GM19238 (cell line): ENCODE results near the gene PUDP.
"Not testable (repeated sequence)": the region's sequence is repeated elsewhere in the genome, so short reads cannot be mapped to it uniquely, and the experiment has no call there.

ENCODE experiments used
- DNase-seq: peaks from one replicate; pipeline ENCODE4 v3.0.0; 2011; ENCODE audit warnings: low spot score; ENCODE audit not compliant: insufficient read length

PUDP gene

GRCh38 chrX:7109838-7110793 lies 37.8 kb downstream of the PUDP start:
- no peak for DNase-seq

DNA sequence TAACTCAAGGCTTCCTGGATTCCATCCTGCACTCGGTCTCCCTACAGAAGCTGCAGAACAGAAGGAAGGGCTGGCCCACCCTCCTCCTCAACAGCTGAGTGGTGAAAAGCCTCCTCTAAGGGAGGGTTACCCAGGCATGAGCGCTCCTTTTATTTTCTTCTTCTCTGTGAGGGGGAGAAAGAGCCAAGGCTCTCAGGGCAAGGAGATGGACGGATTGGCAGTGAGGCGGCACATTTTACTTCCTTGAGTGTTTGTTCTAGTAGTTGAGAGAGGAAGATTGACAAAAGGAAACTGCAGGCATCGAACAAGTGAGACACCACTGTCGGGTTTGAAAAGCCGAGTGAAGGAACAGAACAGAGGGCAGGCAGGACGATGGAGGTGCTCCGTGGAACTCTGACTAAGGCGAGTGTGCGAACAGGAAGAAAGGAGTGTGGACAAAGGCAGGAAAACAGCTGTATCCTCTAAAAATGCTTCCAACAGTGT lies 38.9 kb downstream of the PUDP start:
- DNase-seq = no peak

DNA sequence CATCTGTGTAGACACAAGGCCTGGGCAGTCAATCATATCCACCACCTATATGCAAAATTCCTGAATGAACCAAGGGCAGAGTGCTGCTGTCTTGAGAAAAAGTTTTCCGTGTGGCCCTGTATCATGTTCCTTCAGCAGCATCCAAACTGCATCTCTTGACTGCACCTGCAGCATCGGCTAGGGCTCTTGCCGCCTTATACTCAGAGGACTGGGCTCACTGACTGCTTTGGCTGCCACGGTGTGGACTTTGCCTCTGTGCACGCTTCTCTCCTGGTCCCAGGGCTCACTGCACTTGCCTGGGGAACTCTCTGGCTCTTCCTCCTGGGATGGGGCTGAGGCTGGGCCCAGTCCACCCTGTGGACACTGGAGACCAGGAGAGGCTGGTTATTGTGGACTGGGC lies 39.9 kb downstream of the PUDP start:
- no peak for DNase-seq

- no peak for DNase-seq
Observed at GRCh38 chrX:7106649-7107048, 41.3 kb downstream of the PUDP start.

- DNase-seq = no peak
Observed at GRCh38 chrX:7102119-7102518, 45.8 kb downstream of the PUDP start.

DNA sequence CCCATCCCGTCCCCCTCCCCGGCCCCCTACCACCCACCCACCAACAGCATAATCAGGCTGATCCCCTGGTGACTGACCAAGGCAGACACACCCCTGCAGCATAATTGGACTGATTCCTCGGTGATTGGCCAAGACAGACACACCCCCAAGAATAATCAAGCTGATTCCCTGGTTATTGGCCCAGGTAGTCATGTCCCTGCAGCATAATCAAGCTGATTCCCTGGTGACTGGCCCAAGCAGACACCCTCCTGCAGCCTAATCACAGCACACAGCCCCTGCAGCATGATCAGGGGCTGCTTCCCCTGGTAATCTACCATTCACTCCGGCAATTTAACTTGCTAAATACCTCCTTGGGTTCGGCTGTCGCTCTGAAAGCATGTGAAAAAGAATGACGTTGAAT lies 47.9 kb downstream of the PUDP start:
- no peak for DNase-seq

DNA sequence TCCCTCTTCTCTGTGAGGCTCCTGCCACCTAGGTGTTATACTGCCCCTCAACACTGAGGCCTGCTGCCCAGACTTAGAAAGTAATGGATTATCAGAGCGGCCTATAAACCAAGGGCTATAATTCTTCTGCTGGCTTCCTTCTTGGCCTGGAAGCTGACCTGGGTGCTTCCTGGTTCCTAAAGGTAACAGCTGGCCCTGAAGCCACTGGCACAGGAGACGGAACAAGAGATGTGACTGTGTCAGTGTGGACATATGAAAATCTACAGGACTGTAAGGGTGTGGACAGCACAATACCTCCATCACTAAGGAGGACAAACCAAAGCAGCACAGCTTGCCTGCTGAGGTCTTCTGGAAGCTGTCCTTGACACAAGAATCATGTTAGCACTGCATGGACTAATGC lies 52.3 kb downstream of the PUDP start:
- not testable (repeated sequence) for DNase-seq

GRCh38 chrX:7093305-7093704 lies 54.6 kb downstream of the PUDP start:
- no peak for DNase-seq

DNA sequence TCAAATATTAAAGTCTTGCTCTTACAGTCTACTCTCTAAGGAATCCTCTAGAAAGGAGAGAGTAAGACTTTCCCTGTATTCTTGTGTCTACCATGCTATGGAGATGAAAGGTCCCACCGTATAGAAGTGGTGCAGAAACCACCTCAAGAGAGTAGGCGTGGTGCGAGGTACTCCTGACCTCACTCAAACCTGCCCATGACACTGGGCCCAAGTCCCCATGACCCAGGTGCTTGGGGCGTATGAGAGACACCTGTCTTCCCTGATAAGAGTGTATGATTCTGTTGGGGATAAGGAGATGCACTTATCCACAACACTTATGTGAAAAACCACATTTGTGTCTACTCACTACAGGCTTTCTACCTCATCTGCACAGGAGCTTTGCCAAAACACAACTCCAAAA lies 55.4 kb downstream of the PUDP start:
- DNase-seq = no peak

GRCh38 chrX:7091923-7092322 lies 56.0 kb downstream of the PUDP start:
- no peak for DNase-seq

DNA sequence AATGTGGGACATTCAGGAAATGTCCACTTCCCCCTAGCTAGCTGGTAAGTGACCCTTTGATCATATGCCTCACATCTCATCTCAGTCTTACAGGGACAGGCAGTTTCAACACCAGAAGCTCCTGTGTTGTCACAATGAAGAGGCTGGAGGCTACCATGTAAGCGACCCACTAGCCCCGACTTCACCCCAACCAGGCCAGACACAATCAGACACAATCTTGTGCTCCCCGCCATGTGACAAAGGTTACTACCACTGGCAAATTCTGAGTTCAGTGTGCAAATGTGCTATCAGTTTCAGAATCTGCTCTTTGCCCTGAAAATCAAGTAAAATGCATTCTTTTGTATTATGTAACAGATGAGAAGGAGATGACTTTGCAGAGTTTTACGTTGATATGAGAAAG lies 57.3 kb downstream of the PUDP start:
- no peak for DNase-seq

DNA sequence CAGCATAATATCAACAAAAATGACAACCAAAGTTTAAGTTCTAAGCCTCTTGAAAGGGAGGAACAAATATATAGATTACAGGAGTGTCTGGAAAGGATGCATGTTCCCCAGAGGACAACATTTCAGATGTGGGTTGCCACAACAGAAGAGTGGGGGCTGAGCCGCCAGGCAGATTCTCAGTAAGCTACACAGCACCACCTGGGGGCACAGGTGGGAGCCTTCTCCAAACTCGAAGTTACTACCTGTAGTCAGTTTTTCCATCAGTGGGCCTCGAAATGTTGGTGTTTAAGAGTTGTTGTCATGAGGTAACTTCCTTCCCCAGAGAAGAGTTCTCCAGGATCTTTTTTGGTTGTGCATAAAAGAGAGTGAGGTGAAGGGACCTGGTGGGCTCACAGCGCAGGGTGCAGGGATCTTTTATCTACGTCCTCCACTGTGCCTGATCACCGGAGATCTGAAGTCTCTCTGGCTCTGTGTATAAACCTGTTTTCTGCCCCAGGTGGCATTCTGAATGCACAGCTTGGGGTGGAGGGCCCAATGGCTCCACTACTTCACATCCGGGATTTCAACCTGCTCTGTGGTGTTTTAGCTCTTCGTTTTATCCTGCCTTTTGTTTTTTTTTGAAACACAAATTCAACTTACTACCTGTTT lies 58.9 kb downstream of the PUDP start:
- DNase-seq = no peak

- DNase-seq = no peak
Observed at GRCh38 chrX:7086384-7086783, 61.6 kb downstream of the PUDP start.

GRCh38 chrX:7085879-7086278 lies 62.1 kb downstream of the PUDP start:
- DNase-seq = no peak

DNA sequence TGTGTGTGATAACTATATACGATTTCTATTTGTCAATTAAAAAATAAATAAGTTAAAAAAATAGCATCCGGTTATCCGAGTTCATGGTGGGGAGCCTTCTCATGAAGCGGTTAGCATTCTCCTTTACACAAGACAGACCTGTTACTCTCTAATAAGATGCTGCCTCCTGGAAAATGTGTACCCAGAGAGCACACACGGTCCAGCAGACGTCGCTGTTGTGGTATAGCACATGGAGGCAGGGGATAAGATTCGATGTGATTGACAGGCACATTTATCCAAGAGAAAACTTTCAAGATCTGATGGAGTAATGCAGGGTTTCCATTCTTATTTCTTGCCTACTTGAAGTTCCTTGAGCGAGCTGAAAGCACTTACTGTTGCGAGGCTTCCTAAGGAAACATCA lies 63.1 kb downstream of the PUDP start:
- no peak for DNase-seq

DNA sequence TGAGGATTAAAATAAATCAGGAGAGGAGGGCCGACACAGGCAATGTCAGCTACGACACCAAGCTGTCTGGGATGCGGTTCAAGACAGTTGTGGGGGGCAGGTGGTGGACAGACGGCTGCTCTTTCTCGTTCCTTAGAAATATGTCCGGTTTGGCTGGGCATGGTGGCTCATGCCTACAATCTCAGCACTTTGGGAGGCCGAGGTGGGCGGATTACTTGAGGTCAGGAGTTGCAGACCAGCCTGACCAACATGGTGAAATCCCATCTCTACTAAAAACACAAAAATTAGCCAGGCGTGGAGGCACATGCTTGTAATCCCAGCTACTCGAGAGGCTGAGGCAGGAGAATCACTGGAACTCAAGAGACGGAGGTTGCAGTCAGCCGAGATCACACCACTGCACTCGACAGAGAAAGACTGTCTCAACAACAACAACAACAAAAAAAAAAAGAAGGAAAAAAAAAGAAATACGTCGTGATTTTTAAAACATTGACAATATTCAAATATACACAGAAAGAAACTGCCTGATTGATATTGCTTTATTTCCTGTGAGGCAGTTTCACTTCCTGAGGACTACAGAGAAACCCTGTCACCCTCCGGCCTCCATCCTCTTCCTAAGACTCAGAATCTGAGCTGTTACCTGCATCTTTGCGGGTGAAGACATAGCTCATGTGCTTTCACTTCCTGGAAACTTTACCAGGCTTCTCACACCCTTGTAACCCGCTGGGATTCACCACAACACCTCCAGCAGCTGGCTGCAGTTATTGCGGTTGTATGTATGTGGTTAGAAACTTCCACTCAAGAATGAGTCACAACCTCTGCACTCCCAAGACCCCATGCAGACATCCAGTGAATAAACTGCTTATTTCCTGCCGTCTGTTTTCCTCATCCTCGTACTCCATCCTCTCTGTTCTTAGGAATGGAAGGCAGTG lies 64.2 kb downstream of the PUDP start:
- peak; percentile 39 for DNase-seq

DNA sequence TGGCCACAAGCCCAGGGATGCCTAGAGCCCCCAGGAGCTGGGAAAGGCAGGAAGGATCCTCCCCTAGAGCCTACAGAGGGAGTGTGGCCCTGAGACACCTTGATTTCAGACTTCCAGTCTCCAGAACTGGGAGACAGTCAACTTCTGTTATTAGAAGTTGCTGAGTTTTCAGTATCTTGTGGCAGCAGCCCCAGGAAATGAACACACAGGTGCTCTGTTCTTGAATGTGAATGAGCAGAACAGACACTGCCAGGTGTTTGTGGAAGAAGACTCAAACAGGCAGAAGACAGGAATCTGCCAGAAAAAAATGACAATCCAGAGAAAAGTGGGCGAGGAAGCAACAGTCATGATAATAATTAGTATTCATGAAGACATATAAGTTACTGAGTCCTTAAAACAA lies 64.9 kb downstream of the PUDP start:
- no peak for DNase-seq

DNA sequence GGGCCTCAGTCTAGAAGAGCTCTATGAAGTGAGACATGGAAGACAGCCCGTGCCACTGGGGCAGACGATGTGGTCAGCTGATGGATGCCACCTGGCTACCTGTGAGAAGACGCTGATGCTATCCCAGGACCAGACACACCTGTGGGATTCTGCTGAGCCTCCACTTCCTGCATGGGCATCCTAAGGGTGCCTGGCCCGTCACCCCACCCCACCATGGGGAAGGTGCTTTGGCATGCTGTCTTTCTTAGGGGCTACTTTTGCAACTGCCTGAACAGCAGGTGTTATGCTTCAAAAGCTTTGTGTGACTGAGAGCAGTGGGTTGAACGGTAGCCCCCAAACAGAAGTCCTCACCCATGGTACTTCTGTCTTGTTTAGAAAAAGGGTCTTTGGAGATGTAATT lies 65.4 kb downstream of the PUDP start:
- no peak for DNase-seq

- no peak for DNase-seq
Observed at GRCh38 chrX:7077241-7078230, 70.4 kb downstream of the PUDP start.

DNA sequence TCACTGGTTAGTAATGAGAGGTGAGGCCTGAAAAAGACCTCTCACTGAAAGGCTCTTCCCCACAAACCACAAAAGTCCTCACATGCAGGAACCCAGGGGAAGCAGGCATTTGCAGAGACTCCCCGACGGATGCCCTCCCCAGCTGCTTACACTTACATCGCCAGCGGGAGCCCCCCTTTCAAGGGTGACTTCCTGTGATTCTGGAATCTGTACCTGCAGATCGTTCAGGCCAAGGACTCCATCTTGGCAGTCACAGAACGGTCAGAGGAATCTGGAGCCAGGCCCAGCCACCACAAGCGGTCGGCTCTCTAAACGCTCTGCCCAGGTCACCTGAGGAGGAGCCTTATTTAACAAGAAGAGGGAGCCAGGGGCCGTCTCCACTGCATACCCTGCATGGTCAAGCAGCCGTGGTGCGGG lies 71.7 kb downstream of the PUDP start:
- no peak for DNase-seq

DNA sequence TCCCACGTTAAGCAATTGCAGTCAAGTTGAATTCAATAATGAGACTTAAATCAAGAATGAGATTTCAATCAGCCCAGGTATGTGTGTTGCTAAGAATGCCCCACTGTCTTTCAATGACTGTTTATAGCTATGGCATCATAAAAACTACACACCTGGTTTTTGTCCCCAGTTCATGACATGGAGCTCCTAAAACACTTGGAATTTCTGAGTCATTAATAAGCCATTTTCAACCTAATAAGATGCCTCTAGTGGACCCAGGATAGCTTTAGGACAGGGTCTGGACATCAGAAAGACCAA lies 73.1 kb downstream of the PUDP start:
- no peak for DNase-seq
